ENCODE measurements around the gene SEZ6L.
A peak's percentile ranks its signal among the peaks of the same experiment; 100 is the strongest.

The SEZ6L gene

DNA sequence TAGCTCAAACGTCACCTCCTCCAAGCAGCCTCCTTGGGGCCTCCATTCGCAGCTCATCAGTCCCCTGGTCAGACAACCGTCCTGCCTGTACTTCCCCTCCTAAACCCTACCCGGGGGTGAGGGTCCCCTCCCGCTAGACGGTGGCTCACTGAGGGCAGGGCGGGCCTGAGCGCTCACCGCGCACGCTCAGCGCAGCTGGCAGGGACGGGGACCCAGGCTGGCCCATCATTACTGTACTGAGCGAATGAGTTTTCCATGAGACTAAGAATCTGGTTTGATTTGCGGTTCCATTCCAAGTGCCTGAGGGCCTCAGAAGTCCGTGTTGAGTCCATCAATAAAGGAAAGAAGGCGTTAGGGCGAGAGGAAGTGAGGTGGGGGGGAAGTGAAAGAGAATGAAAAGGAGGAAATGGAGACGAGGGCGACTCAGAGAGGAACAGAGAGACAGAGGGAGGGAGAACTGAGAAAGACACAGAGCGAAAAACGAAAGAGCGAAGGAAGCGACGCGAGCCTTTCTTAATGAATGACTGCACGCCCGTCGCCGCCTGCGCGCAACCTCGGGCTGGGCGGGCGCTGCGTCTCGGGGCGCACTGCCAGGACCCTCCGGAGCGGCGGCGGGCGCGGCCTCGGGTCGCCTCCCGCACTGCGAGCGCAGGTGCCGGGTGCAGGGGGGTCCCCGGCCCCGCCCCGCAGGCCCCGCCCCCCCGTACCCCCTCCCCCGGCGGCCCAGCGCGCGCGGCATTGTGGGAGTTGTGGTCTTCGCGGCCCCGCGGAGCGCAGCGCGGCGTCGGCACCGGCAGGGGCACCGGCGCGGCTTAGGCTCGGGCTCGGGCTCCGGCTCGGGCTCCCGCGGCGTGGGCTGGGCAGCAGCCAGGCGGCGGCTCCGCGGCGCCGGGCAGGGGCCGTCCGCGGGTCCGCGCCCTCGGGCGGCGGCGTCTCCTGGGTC is 259.5 kb downstream of the SEZ6L start, which contains the start of gene ASPHD2:
Gene ASPHD2, plus strand, starts transcription at position 746 of the 943 bp plus-strand sequence. CDS start 4,356 bp downstream, outside the sequence.
- Histone ChIP-seq H3K36me3 (ENCODE audit: insufficient read depth, low read length) (peaks cover 3% of the 10 kb centered on the region; the same call in 1 of the 2 replicates), H3K27ac (ENCODE audit: low read length) (peak within 1 kb of the TSS; percentile 91), H3K27me3 (ENCODE audit: insufficient read depth, low read length, poor library complexity) (peaks cover 4% of the 10 kb centered on the region), H3K4me1 (ENCODE audit: insufficient read depth, low read length) (peaks cover 32% of the 10 kb centered on the region), H3K9ac (ENCODE audit: low read depth, low read length) (peak within 1 kb of the TSS; percentile 63), H4K20me1 (ENCODE audit: insufficient read depth, low read length) (no peaks in the 10 kb centered on the region), H2AFZ (ENCODE audit: low read depth, low read length) (peak within 1 kb of the TSS; percentile 75), H3K9me3 (ENCODE audit: insufficient read depth, low read length, severe bottlenecking) (no peaks in the 10 kb centered on the region), H3K4me2 (ENCODE audit: insufficient read depth, low read length) (peak within 1 kb of the TSS; percentile 68), H3K79me2 (ENCODE audit: insufficient read depth, low read length) (no peaks in the 10 kb centered on the region), H3K4me3 (ENCODE audit: low read depth in 1 of 2, low read length in 2 of 2) (peak within 1 kb of the TSS; percentile 52 to 61)
- DNase-seq (peak; percentile 86), ATAC-seq (ENCODE audit: insufficient read depth, low read depth) (peak; percentile 92)
- TF ChIP-seq EZH2 (IDR thresholded peaks at IDR 0.05; ENCODE audit: borderline replicate concordance, low read depth, low read length, severe bottlenecking) (no peak), CTCF (IDR thresholded peaks at IDR 0.05; ENCODE audit: borderline replicate concordance, extremely low read depth, low read length, poor library complexity, severe bottlenecking) (no peak)

- Histone ChIP-seq H3K27ac (ENCODE audit: low read length) (no peak overlapping the region), H3K4me1 (ENCODE audit: insufficient read depth, low read length) (peaks cover 32% of the 10 kb centered on the region), H3K79me2 (ENCODE audit: insufficient read depth, low read length) (no peaks in the 10 kb centered on the region), H2AFZ (ENCODE audit: low read depth, low read length) (peak overlapping the region; percentile 28), H3K36me3 (ENCODE audit: insufficient read depth, low read length) (peaks cover 8% of the 10 kb centered on the region; the same call in 1 of the 2 replicates), H3K9me3 (ENCODE audit: insufficient read depth, low read length, severe bottlenecking) (no peaks in the 10 kb centered on the region), H3K4me3 (ENCODE audit: low read depth in 1 of 2, low read length in 2 of 2) (peak overlapping the region; percentile 12 to 61; a peak in 3 of 4 replicates), H3K27me3 (ENCODE audit: insufficient read depth, low read length, poor library complexity) (peaks cover 4% of the 10 kb centered on the region), H4K20me1 (ENCODE audit: insufficient read depth, low read length) (no peaks in the 10 kb centered on the region), H3K9ac (ENCODE audit: low read depth, low read length) (peak overlapping the region; percentile 50), H3K4me2 (ENCODE audit: insufficient read depth, low read length) (peak overlapping the region; percentile 68)
- no peak for DNase-seq
- no peak for TF ChIP-seq CTCF (IDR thresholded peaks at IDR 0.05; ENCODE audit: borderline replicate concordance, extremely low read depth, low read length, poor library complexity, severe bottlenecking)
- TF ChIP-seq EZH2 (IDR thresholded peaks at IDR 0.05; ENCODE audit: borderline replicate concordance, low read depth, low read length, severe bottlenecking): no peak
- no peak for ATAC-seq (ENCODE audit: insufficient read depth, low read depth)
Measured at GRCh38 chr22:26429458-26430286, 260.4 kb downstream of the SEZ6L start.

DNA sequence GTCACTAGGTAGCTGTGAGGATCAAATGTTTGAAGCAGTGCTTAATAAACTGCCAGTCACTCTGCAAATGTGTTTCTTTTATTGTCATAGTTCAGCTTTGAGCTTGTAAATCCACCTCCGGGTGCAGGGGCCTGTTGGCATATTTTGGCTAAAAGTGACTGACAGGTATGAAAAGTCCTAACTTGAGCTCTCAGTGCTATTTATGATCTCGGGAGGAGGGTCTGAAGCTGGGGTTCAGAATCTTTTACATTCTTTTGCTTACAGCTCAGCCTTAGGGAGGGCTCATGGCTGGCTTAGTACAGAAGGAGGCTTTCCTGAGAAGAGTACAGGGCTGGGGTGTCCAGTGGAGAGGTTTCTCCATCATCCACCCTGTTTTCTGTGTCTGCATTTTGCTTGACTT is 261.3 kb downstream of the SEZ6L start:
- Histone ChIP-seq H3K4me3 (ENCODE audit: low read depth in 1 of 2, low read length in 2 of 2) (no peak overlapping the region), H3K79me2 (ENCODE audit: insufficient read depth, low read length) (no peaks in the 10 kb centered on the region), H3K36me3 (ENCODE audit: insufficient read depth, low read length) (peaks cover 8% of the 10 kb centered on the region; the same call in 1 of the 2 replicates), H4K20me1 (ENCODE audit: insufficient read depth, low read length) (no peaks in the 10 kb centered on the region), H3K9ac (ENCODE audit: low read depth, low read length) (no peak overlapping the region), H3K4me1 (ENCODE audit: insufficient read depth, low read length) (peaks cover 32% of the 10 kb centered on the region), H3K27me3 (ENCODE audit: insufficient read depth, low read length, poor library complexity) (no peaks in the 10 kb centered on the region), H3K9me3 (ENCODE audit: insufficient read depth, low read length, severe bottlenecking) (no peaks in the 10 kb centered on the region), H3K27ac (ENCODE audit: low read length) (no peak overlapping the region), H3K4me2 (ENCODE audit: insufficient read depth, low read length) (peak overlapping the region; percentile 68; the same call in 1 of the 2 replicates), H2AFZ (ENCODE audit: low read depth, low read length) (no peak overlapping the region)
- DNase-seq: no peak
- no peak for ATAC-seq (ENCODE audit: insufficient read depth, low read depth)
- TF ChIP-seq EZH2 (IDR thresholded peaks at IDR 0.05; ENCODE audit: borderline replicate concordance, low read depth, low read length, severe bottlenecking): no peak
- TF ChIP-seq CTCF (IDR thresholded peaks at IDR 0.05; ENCODE audit: borderline replicate concordance, extremely low read depth, low read length, poor library complexity, severe bottlenecking): no peak

All from DND-41 (cell line).